Measurements from ENCODE around the gene DFFB. TPM values are rescaled to one million over a fixed set of nuclear protein-coding genes. Genes with fewer than 3 reads are reported as not detected.

DFFB gene
- polyA plus RNA-seq, 1 donor from 2014 or later = 20.2 TPM

DNA sequence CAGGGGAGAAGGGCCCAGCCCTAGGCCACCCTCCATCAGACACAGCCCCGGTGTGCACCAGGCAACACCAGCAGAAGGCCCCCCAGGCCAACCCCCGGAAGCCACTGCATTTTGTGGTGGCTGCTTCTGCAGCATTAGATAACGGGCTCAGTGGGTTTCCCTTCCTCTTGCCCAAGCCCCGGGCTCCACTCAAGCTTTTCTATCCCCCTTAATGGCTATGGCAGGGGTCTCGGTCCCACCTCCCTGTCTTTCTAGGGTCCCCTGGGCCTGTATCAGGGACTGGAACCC, 23.9 kb downstream of the DFFB start:
- no peak overlapping the region for H3K4me3 ChIP-seq (ENCODE audit: low read length)
- no peak overlapping the region for H3K27ac ChIP-seq (ENCODE audit: low read length)

DNA sequence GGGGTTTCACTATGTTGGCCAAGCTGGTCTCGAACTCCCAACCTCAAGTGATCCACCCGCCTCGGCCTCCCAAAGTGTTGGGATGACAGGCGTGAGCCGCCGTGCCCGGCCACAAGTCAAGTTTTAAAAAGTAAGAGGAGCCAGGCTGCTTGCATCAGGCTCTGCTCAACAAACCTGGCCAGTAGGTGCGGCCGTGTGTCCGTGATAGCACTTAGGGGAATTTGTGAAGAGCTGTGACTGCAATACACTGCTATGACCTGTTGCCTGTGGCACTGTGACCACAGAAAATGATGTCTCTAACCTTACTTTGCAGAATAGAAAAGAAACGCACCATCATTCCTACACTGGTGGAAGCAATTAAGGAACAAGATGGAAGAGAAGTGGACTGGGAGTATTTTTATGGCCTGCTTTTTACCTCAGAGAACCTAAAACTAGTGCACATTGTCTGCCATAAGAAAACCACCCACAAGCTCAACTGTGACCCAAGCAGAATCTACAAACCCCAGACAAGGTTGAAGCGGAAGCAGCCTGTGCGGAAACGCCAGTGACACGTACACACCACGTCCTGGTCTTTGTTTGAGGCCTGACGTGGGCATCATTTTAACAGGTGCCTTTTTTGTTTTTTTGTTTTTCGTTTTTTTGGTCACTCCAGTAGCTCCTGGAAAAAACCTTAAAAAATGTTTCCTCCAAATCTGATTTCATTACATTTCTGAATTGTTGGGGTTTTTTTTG, 26.1 kb downstream of the DFFB start:
- Histone ChIP-seq H3K27me3 (ENCODE audit: insufficient read depth, low read depth, low read length) (no peaks in the 10 kb centered on the region), H3K9me2 (ENCODE audit: insufficient read depth, low read length) (no peaks in the 10 kb centered on the region), H4K20me1 (ENCODE audit: insufficient read depth) (no peaks in the 10 kb centered on the region), H3K36me3 (ENCODE audit: insufficient read depth, low read length) (peaks cover 5% of the 10 kb centered on the region), H3K79me2 (replicated peaks; ENCODE audit: insufficient read depth, low read length) (no peaks in the 10 kb centered on the region), H3K4me3 (ENCODE audit: low read length) (no peak overlapping the region), H3K9me3 (ENCODE audit: low read length) (no peaks in the 10 kb centered on the region), H2AFZ (ENCODE audit: low read depth, low read length) (no peak overlapping the region), H3F3A (ENCODE audit: insufficient read depth, low read length, poor library complexity, severe bottlenecking) (no peaks in the 10 kb centered on the region), H3K4me2 (ENCODE audit: low read length) (no peak overlapping the region), H3K27ac (ENCODE audit: low read length) (no peak overlapping the region), H3K9ac (ENCODE audit: low read length) (no peak overlapping the region)
- TF ChIP-seq SMC3 (conservative IDR thresholded peaks at IDR 0.05; ENCODE audit: poor library complexity) = no peak
- no peak for TF ChIP-seq POLR2AphosphoS5 (IDR thresholded peaks at IDR 0.05)
- TF ChIP-seq RAD21 (conservative IDR thresholded peaks at IDR 0.05) = no peak
- TF ChIP-seq TAF1 (IDR thresholded peaks at IDR 0.05; ENCODE audit: low read depth) = no peak
- no peak for TF ChIP-seq MXI1 (conservative IDR thresholded peaks at IDR 0.05; ENCODE audit: poor library complexity, severe bottlenecking)
- TF ChIP-seq, protein P1, sequence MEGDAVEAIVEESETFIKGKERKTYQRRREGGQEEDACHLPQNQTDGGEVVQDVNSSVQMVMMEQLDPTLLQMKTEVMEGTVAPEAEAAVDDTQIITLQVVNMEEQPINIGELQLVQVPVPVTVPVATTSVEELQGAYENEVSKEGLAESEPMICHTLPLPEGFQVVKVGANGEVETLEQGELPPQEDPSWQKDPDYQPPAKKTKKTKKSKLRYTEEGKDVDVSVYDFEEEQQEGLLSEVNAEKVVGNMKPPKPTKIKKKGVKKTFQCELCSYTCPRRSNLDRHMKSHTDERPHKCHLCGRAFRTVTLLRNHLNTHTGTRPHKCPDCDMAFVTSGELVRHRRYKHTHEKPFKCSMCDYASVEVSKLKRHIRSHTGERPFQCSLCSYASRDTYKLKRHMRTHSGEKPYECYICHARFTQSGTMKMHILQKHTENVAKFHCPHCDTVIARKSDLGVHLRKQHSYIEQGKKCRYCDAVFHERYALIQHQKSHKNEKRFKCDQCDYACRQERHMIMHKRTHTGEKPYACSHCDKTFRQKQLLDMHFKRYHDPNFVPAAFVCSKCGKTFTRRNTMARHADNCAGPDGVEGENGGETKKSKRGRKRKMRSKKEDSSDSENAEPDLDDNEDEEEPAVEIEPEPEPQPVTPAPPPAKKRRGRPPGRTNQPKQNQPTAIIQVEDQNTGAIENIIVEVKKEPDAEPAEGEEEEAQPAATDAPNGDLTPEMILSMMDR (IDR thresholded peaks at IDR 0.05; ENCODE audit: poor library complexity, severe bottlenecking) = no peak
- TF ChIP-seq, protein P2, sequence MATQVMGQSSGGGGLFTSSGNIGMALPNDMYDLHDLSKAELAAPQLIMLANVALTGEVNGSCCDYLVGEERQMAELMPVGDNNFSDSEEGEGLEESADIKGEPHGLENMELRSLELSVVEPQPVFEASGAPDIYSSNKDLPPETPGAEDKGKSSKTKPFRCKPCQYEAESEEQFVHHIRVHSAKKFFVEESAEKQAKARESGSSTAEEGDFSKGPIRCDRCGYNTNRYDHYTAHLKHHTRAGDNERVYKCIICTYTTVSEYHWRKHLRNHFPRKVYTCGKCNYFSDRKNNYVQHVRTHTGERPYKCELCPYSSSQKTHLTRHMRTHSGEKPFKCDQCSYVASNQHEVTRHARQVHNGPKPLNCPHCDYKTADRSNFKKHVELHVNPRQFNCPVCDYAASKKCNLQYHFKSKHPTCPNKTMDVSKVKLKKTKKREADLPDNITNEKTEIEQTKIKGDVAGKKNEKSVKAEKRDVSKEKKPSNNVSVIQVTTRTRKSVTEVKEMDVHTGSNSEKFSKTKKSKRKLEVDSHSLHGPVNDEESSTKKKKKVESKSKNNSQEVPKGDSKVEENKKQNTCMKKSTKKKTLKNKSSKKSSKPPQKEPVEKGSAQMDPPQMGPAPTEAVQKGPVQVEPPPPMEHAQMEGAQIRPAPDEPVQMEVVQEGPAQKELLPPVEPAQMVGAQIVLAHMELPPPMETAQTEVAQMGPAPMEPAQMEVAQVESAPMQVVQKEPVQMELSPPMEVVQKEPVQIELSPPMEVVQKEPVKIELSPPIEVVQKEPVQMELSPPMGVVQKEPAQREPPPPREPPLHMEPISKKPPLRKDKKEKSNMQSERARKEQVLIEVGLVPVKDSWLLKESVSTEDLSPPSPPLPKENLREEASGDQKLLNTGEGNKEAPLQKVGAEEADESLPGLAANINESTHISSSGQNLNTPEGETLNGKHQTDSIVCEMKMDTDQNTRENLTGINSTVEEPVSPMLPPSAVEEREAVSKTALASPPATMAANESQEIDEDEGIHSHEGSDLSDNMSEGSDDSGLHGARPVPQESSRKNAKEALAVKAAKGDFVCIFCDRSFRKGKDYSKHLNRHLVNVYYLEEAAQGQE (IDR thresholded peaks at IDR 0.05; ENCODE audit: borderline replicate concordance) = no peak
- TF ChIP-seq EP300 (conservative IDR thresholded peaks at IDR 0.05; ENCODE audit: poor library complexity, severe bottlenecking) = no peak
- TF ChIP-seq EZH2 (IDR thresholded peaks at IDR 0.05; ENCODE audit: borderline replicate concordance, insufficient read depth, low read length, poor library complexity, severe bottlenecking) = no peak

More for the DNA sequence above, 23.9 kb downstream of the DFFB start:
- no peaks in the 10 kb centered on the region for H3F3A ChIP-seq (ENCODE audit: insufficient read depth, low read length, poor library complexity, severe bottlenecking)
- H4K20me1 ChIP-seq (ENCODE audit: insufficient read depth) = no peaks in the 10 kb centered on the region
- H3K36me3 ChIP-seq (ENCODE audit: insufficient read depth, low read length) = peaks cover 5% of the 10 kb centered on the region
- H3K27me3 ChIP-seq (ENCODE audit: insufficient read depth, low read depth, low read length) = no peaks in the 10 kb centered on the region
- H3K79me2 ChIP-seq (replicated peaks; ENCODE audit: insufficient read depth, low read length) = no peaks in the 10 kb centered on the region
- no peaks in the 10 kb centered on the region for H3K9me3 ChIP-seq (ENCODE audit: low read length)
- no peak overlapping the region for H3K9ac ChIP-seq (ENCODE audit: low read length)
- no peak overlapping the region for H2AFZ ChIP-seq (ENCODE audit: low read depth, low read length)
- TF ChIP-seq EP300 (conservative IDR thresholded peaks at IDR 0.05; ENCODE audit: poor library complexity, severe bottlenecking) = no peak
- TF ChIP-seq MXI1 (conservative IDR thresholded peaks at IDR 0.05; ENCODE audit: poor library complexity, severe bottlenecking) = no peak
- no peak for TF ChIP-seq SMC3 (conservative IDR thresholded peaks at IDR 0.05; ENCODE audit: poor library complexity)
- no peak for TF ChIP-seq POLR2AphosphoS5 (IDR thresholded peaks at IDR 0.05)
- TF ChIP-seq RAD21 (conservative IDR thresholded peaks at IDR 0.05) = no peak
- TF ChIP-seq EZH2 (IDR thresholded peaks at IDR 0.05; ENCODE audit: borderline replicate concordance, insufficient read depth, low read length, poor library complexity, severe bottlenecking) = no peak
- TF ChIP-seq, protein P2 (IDR thresholded peaks at IDR 0.05; ENCODE audit: borderline replicate concordance) = no peak
- TF ChIP-seq, protein P1 (IDR thresholded peaks at IDR 0.05; ENCODE audit: poor library complexity, severe bottlenecking) = no peak
- no peaks in the 10 kb centered on the region for H3K9me2 ChIP-seq (ENCODE audit: insufficient read depth, low read length)
- H3K4me2 ChIP-seq (ENCODE audit: low read length) = no peak overlapping the region

Measured in neural cell (in vitro differentiated cells).